Fibroblast of lung (primary cell): ENCODE measurements around the gene P2RY8. TPM values are rescaled to one million over a fixed set of nuclear protein-coding genes. Genes with fewer than 3 reads are reported as not detected.

Source experiments
- DNase-seq, 2 donors: peaks; one replicate each; pipeline versions ENCODE4 v3.0.0 to v3.0.0-alpha.2; 2010; ENCODE audit warnings: low read depth in 2 of 2
- H2AFZ ChIP-seq: 2 replicates; pipeline ENCODE4 v1.5.1; 2012; ENCODE audit warnings: low read length, control low read depth, inconsistent platforms
- H3K27ac ChIP-seq: 2 replicates; pipeline ENCODE4 v1.5.1; 2011; ENCODE audit warnings: low read length, control low read depth; ENCODE audit not compliant: insufficient read depth
- H3K27me3 ChIP-seq: 2 replicates; pipeline ENCODE4 v1.5.1; 2011; ENCODE audit warnings: mild to moderate bottlenecking, low read length; ENCODE audit not compliant: control insufficient read depth, insufficient read depth
- H3K36me3 ChIP-seq: 2 replicates; pipeline ENCODE4 v1.5.1; 2011; ENCODE audit warnings: low read length; ENCODE audit not compliant: control insufficient read depth, insufficient read depth
- H3K4me1 ChIP-seq: 2 replicates; pipeline ENCODE4 v1.5.1; 2011; ENCODE audit warnings: low read length; ENCODE audit not compliant: control insufficient read depth, insufficient read depth; ENCODE audit errors: extremely low read depth
- H3K4me2 ChIP-seq: 2 replicates; pipeline ENCODE4 v1.5.1; 2011; ENCODE audit warnings: low read length, control low read depth; ENCODE audit not compliant: insufficient read depth; ENCODE audit errors: extremely low read depth
- H3K4me3 ChIP-seq, 4 experiments: fragments of 200-600 bp in 1 of 4; sonication (generic) in 1 of 4; replicated peaks in 1 of 4; 2 replicates each; pipeline ENCODE4 v1.5.1; 2011 to 2016; ENCODE audit warnings: low read length in 4 of 4, low read depth in 3 of 4, mild to moderate bottlenecking in 3 of 4, control low read depth in 2 of 4, inconsistent platforms in 1 of 4, mixed read lengths in 1 of 4; ENCODE audit not compliant: insufficient read depth in 1 of 4; ENCODE audit errors: control extremely low read depth in 1 of 4
- H3K79me2 ChIP-seq: 2 replicates; pipeline ENCODE4 v1.5.1; 2012; ENCODE audit warnings: mild to moderate bottlenecking, low read length, inconsistent platforms; ENCODE audit not compliant: control insufficient read depth, insufficient read depth
- H3K9ac ChIP-seq: 2 replicates; pipeline ENCODE4 v1.5.1; 2011; ENCODE audit warnings: mild to moderate bottlenecking, low read length, control low read depth; ENCODE audit not compliant: insufficient read depth
- H3K9me3 ChIP-seq: 2 replicates; pipeline ENCODE4 v1.5.1; 2012; ENCODE audit warnings: low read depth, low read length; ENCODE audit not compliant: control insufficient read depth, insufficient read depth
- H4K20me1 ChIP-seq: 2 replicates; pipeline ENCODE4 v1.5.1; 2011; ENCODE audit warnings: low read length; ENCODE audit not compliant: control insufficient read depth, insufficient read depth; ENCODE audit errors: extremely low read depth
- EZH2 ChIP-seq: IDR thresholded peaks from 2 replicates; pipeline ENCODE4 v1.5.1; 2012; ENCODE audit warnings: low read length, control low read depth, mild to moderate bottlenecking; ENCODE audit errors: missing control alignments
- polyA plus RNA-seq, 2 donors: library from polyadenylated mRNA; depleted of rRNA in 1 of 2; stranded (reverse) in 1 of 2; unstranded in 1 of 2; fragments of >200 nt; gene quantifications; 2 replicates each; pipeline ENCODE4 v1.2.1, GENCODE V29; 2011 to 2012; ENCODE audit warnings: missing spikeins in 1 of 2
- total RNA-seq: library from RNA; depleted of rRNA; stranded (reverse); fragments of >200 nt; gene quantifications from 2 replicates; pipeline ENCODE4 v1.2.1, GENCODE V29; 2014
- TF ChIP-seq, protein P1 (sequence below), 2 donors: IDR thresholded peaks in 1 of 2; conservative IDR thresholded peaks in 1 of 2; 1 replicate in 1 of 2; 2 replicates in 1 of 2; pipeline ENCODE4 v1.5.1; 2011 to 2012; ENCODE audit warnings: low read length in 2 of 2, control low read depth in 1 of 2, inconsistent platforms in 1 of 2, low read depth in 1 of 2, mild to moderate bottlenecking in 1 of 2

The P2RY8 gene
- total and polyA plus RNA-seq, 2 donors (not counting 1 experiment from before 2014, with no cell fraction given): not detected

- H2AFZ ChIP-seq: peak within 1 kb of the TSS; percentile 84
- peak within 1 kb of the TSS; percentile 72 for H3K27ac ChIP-seq
- peaks cover 20% of the 10 kb centered on the region for H3K79me2 ChIP-seq
- H3K9me3 ChIP-seq: no peaks in the 10 kb centered on the region
- H3K27me3 ChIP-seq: no peaks in the 10 kb centered on the region
- peak; percentile 94 to 100 for DNase-seq
- peak within 1 kb of the TSS; percentile 68 for H3K4me2 ChIP-seq
- peak within 1 kb of the TSS; percentile 80 for H3K9ac ChIP-seq
- no peaks in the 10 kb centered on the region for H3K36me3 ChIP-seq
- H3K4me1 ChIP-seq: no peaks in the 10 kb centered on the region
- H4K20me1 ChIP-seq: no peaks in the 10 kb centered on the region
- TF ChIP-seq, protein P1, sequence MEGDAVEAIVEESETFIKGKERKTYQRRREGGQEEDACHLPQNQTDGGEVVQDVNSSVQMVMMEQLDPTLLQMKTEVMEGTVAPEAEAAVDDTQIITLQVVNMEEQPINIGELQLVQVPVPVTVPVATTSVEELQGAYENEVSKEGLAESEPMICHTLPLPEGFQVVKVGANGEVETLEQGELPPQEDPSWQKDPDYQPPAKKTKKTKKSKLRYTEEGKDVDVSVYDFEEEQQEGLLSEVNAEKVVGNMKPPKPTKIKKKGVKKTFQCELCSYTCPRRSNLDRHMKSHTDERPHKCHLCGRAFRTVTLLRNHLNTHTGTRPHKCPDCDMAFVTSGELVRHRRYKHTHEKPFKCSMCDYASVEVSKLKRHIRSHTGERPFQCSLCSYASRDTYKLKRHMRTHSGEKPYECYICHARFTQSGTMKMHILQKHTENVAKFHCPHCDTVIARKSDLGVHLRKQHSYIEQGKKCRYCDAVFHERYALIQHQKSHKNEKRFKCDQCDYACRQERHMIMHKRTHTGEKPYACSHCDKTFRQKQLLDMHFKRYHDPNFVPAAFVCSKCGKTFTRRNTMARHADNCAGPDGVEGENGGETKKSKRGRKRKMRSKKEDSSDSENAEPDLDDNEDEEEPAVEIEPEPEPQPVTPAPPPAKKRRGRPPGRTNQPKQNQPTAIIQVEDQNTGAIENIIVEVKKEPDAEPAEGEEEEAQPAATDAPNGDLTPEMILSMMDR (conservative IDR thresholded peaks at IDR 0.05 in 1 of 2, IDR thresholded peaks at IDR 0.05 in 1 of 2; ENCODE audit: low read depth in 1 of 2, low read length in 2 of 2): no peak
- TF ChIP-seq EZH2: no peak
- H3K4me3 ChIP-seq: peak within 1 kb of the TSS; percentile 71 to 90 (median 78)
Measured at GRCh38 chrX:1452516-1453394, 84.2 kb downstream of the P2RY8 start, which contains the start of gene ASMTL. Gene ASMTL, minus strand, starts transcription at chrX:1452909. Its CDS starts 69 bp downstream, at chrX:1452840.

DNA sequence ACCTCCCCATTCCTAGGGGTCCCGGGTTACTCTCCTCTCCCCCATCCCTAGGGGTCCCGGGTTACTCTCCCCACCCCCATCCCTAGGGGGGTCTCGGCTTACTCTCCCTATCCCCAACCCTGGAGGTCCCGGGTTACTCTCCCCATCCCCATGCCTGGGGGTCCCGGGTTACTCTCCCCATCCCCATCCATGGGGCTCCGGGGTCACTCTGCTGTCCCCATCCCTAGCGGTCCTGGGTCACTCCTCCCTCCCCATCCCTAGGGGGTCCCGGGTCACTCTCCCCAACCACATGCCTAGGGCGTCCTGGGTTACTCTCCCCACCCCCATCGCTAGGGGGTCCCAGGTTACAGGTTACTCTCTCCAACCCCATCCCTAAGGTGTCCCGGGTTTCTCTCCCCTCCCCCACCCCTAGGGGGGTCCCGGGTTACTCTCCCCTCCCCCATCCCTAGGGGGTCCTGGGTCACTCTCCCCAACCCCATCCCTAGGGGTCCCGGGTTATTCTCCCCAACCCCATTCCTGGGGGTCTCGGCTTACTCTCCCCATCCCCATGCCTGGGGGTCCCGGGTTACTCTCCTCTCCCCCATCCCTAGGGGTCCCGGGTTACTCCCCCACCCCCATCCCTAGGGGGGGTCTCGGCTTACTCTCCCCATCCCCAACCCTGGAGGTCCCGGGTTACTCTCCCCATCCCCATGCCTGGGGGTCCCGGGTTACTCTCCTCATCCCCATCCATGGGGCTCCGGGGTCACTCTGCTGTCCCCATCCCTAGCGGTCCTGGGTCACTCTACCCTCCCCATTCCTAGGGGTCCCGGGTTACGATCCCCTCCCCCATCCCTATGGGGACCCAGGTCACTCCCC is 85.1 kb downstream of the P2RY8 start:
- no peaks in the 10 kb centered on the region for H3K27me3 ChIP-seq
- peak overlapping the region; percentile 80 for H3K9ac ChIP-seq
- no peak for DNase-seq
- H3K4me3 ChIP-seq: peak overlapping the region; percentile 71 to 90 (median 78)
- H3K79me2 ChIP-seq: peaks cover 22% of the 10 kb centered on the region
- H3K4me1 ChIP-seq: no peaks in the 10 kb centered on the region
- H3K9me3 ChIP-seq: no peaks in the 10 kb centered on the region
- no peaks in the 10 kb centered on the region for H3K36me3 ChIP-seq
- H2AFZ ChIP-seq: no peak overlapping the region
- peak overlapping the region; percentile 72 for H3K27ac ChIP-seq
- H4K20me1 ChIP-seq: no peaks in the 10 kb centered on the region
- peak overlapping the region; percentile 68 for H3K4me2 ChIP-seq
- TF ChIP-seq EZH2: no peak

- Histone ChIP-seq H3K9me3 (no peaks in the 10 kb centered on the region), H3K4me1 (no peaks in the 10 kb centered on the region), H3K79me2 (peaks cover 22% of the 10 kb centered on the region), H3K4me3 (peak overlapping the region in 1 of 4 experiments; percentile 84), H2AFZ (no peak overlapping the region), H3K4me2 (peak overlapping the region; percentile 25), H3K9ac (no peak overlapping the region), H4K20me1 (no peaks in the 10 kb centered on the region), H3K27me3 (no peaks in the 10 kb centered on the region), H3K36me3 (no peaks in the 10 kb centered on the region), H3K27ac (no peak overlapping the region)
- TF ChIP-seq EZH2: no peak
- TF ChIP-seq, protein P1 (conservative IDR thresholded peaks at IDR 0.05 in 1 of 2, IDR thresholded peaks at IDR 0.05 in 1 of 2; ENCODE audit: low read depth in 1 of 2, low read length in 2 of 2): no peak
- DNase-seq: no peak
Measured at GRCh38 chrX:1451251-1451660, 85.7 kb downstream of the P2RY8 start.
